GM12892 (cell line): ENCODE data around the gene INPP5K.

Source experiments
- POLR2A ChIP-seq: IDR thresholded peaks from 2 replicates; pipeline ENCODE4 v1.6.1; 2011; ENCODE audit warnings: low read depth, low read length, control low read depth
- POLR2AphosphoS5 ChIP-seq: IDR thresholded peaks from 2 replicates; pipeline ENCODE4 v1.6.1; 2011; ENCODE audit warnings: low read depth, low read length, control low read depth
- TAF1 ChIP-seq: IDR thresholded peaks from 2 replicates; pipeline ENCODE4 v1.6.1; 2011; ENCODE audit warnings: low read depth, mild to moderate bottlenecking, control low read depth, low read length, borderline replicate concordance

GRCh38 chr17:1505586-1505985 lies 10.8 kb downstream of the INPP5K start:
- no peak for TF ChIP-seq POLR2A
- TF ChIP-seq POLR2AphosphoS5 = no peak
- no peak for TF ChIP-seq TAF1
